Measurements from ENCODE around the gene LIPH.
"Not testable (repeated sequence)": the region's sequence is repeated elsewhere in the genome, so short reads cannot be mapped to it uniquely, and the experiment has no call there.

The LIPH gene

GRCh38 chr3:185552358-185552877 is at the start of gene LIPH:
Gene LIPH (minus strand): TSS chr3:185552588. CDS start chr3:185552471, 117 bp downstream.
- DNase-seq (ENCODE audit: low spot score) = no peak

- no peak for DNase-seq (ENCODE audit: low spot score)
Measured at GRCh38 chr3:185595526-185595925, 43.1 kb upstream of the LIPH start.

- DNase-seq (ENCODE audit: low spot score) = no peak
Measured at GRCh38 chr3:185594073-185594472, 41.7 kb upstream of the LIPH start.

- peak; percentile 54 for DNase-seq (ENCODE audit: low spot score)
Measured at GRCh38 chr3:185586686-185587039, 34.3 kb upstream of the LIPH start.

GRCh38 chr3:185585859-185586685 is 33.7 kb upstream of the LIPH start, which contains the start of gene SENP2:
Gene SENP2 (plus strand): TSS chr3:185586295. CDS start chr3:185586414, 119 bp downstream.
- DNase-seq (ENCODE audit: low spot score) = peak; percentile 100

GRCh38 chr3:185585518-185585858 is 33.1 kb upstream of the LIPH start:
- no peak for DNase-seq (ENCODE audit: low spot score)

- DNase-seq (ENCODE audit: low spot score) = no peak
Measured at GRCh38 chr3:185584686-185585085, 32.3 kb upstream of the LIPH start.

GRCh38 chr3:185583925-185584324 is 31.5 kb upstream of the LIPH start:
- no peak for DNase-seq (ENCODE audit: low spot score)

GRCh38 chr3:185582871-185583270 is 30.5 kb upstream of the LIPH start:
- DNase-seq (ENCODE audit: low spot score) = no peak

GRCh38 chr3:185582236-185582635 is 29.8 kb upstream of the LIPH start:
- DNase-seq (ENCODE audit: low spot score) = no peak

- not testable (repeated sequence) for DNase-seq (ENCODE audit: low spot score)
Measured at GRCh38 chr3:185575108-185575869, 22.9 kb upstream of the LIPH start.

- DNase-seq (ENCODE audit: low spot score) = no peak
Measured at GRCh38 chr3:185572183-185572582, 19.8 kb upstream of the LIPH start.

- DNase-seq (ENCODE audit: low spot score) = no peak
Measured at GRCh38 chr3:185561958-185562357, 9.6 kb upstream of the LIPH start.

GRCh38 chr3:185561374-185561943 is 9.1 kb upstream of the LIPH start:
- DNase-seq (ENCODE audit: low spot score) = no peak

- no peak for DNase-seq (ENCODE audit: low spot score)
Measured at GRCh38 chr3:185560676-185561075, 8.3 kb upstream of the LIPH start.

GRCh38 chr3:185559706-185560090 is 7.3 kb upstream of the LIPH start:
- no peak for DNase-seq (ENCODE audit: low spot score)

- DNase-seq (ENCODE audit: low spot score) = no peak
Measured at GRCh38 chr3:185558395-185558794, 6.0 kb upstream of the LIPH start.

GRCh38 chr3:185556640-185557039 is 4.3 kb upstream of the LIPH start:
- not testable (repeated sequence) for DNase-seq (ENCODE audit: low spot score)

GRCh38 chr3:185555860-185556347 is 3.5 kb upstream of the LIPH start:
- no peak for DNase-seq (ENCODE audit: low spot score)

- no peak for DNase-seq (ENCODE audit: low spot score)
Measured at GRCh38 chr3:185555101-185555501, 2.7 kb upstream of the LIPH start.

GRCh38 chr3:185549651-185550111 is 2.7 kb downstream of the LIPH start:
- DNase-seq (ENCODE audit: low spot score) = no peak

- no peak for DNase-seq (ENCODE audit: low spot score)
Measured at GRCh38 chr3:185549122-185549521, 3.3 kb downstream of the LIPH start.
